ENCODE results near the gene ST6GALNAC3. TPM values are rescaled to one million over a fixed set of nuclear protein-coding genes. Genes with fewer than 3 reads are reported as not detected.

The ST6GALNAC3 gene
- total RNA-seq, 1 experiment from 2014 or later = 0.82 TPM

DNA sequence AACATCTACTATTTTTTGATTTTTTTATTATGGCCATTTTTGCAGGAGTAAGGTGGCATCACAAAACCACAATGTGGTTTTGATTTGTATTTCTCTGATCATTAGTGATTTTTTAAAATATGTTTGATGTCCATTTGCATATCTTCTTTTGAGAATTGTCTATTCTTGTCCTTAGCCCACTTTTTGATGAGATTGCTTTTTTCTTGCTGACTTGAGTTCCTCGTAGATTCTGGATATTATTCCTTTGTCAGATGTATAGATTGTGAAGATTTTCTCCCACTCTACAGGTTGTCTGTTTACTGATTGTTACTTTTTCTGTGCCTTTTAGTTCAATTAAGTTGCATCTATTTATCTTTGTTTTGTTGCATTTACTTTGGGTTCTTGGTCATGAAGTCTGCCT is 375.7 kb downstream of the ST6GALNAC3 start:
- CTCF ChIA-PET = no interaction called here
- intact Hi-C loops (cut with micrococcal nuclease) = no loop called here
- H3K27me3 Mint-ChIP-seq (ENCODE audit: insufficient read depth, unreplicated experiment) = no peaks in the 10 kb centered on the region
- POLR2A ChIA-PET = no interaction called here
- TF ChIP-seq, protein P1, sequence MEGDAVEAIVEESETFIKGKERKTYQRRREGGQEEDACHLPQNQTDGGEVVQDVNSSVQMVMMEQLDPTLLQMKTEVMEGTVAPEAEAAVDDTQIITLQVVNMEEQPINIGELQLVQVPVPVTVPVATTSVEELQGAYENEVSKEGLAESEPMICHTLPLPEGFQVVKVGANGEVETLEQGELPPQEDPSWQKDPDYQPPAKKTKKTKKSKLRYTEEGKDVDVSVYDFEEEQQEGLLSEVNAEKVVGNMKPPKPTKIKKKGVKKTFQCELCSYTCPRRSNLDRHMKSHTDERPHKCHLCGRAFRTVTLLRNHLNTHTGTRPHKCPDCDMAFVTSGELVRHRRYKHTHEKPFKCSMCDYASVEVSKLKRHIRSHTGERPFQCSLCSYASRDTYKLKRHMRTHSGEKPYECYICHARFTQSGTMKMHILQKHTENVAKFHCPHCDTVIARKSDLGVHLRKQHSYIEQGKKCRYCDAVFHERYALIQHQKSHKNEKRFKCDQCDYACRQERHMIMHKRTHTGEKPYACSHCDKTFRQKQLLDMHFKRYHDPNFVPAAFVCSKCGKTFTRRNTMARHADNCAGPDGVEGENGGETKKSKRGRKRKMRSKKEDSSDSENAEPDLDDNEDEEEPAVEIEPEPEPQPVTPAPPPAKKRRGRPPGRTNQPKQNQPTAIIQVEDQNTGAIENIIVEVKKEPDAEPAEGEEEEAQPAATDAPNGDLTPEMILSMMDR (IDR thresholded peaks at IDR 0.05; ENCODE audit: unreplicated experiment) = no peak
- H3K4me3 Mint-ChIP-seq (ENCODE audit: unreplicated experiment) = no peak overlapping the region
- H3K9me3 Mint-ChIP-seq (ENCODE audit: unreplicated experiment) = peaks cover 34% of the 10 kb centered on the region
- DNase-seq (ENCODE audit: unreplicated experiment) = no peak
- H3K36me3 Mint-ChIP-seq (ENCODE audit: insufficient read depth, unreplicated experiment) = no peaks in the 10 kb centered on the region
- no peaks in the 10 kb centered on the region for H3K4me1 Mint-ChIP-seq (ENCODE audit: insufficient read depth, unreplicated experiment)
- no TSS peak for BruUV-seq (replicated peaks)
- H3K27ac Mint-ChIP-seq (ENCODE audit: low read depth, unreplicated experiment) = no peak overlapping the region

DNA sequence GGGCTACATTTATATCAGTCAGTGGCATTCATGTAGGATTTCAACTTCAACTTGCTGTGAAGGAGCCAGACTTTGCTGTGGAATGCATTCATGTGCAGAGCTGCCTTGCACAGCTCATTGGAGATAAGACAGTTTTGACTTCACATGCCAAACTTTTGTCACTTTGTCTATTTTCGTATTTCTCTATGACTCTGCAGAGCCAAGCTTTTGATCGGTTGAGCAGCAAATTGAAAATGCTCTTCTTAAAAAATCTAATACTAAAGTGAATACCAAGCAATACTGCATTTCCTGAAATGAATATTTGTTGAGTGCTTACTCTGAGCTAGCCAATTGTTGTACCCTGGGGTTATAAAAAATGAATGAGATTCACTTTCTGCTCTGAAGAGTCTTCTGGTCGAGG is 388.7 kb downstream of the ST6GALNAC3 start:
- TF ChIP-seq, protein P1 (IDR thresholded peaks at IDR 0.05; ENCODE audit: unreplicated experiment) = no peak
- no TSS peak for BruUV-seq (replicated peaks)
- DNase-seq (ENCODE audit: unreplicated experiment) = no peak
- Mint-ChIP-seq H3K27me3 (ENCODE audit: insufficient read depth, unreplicated experiment) (no peaks in the 10 kb centered on the region), H3K4me3 (ENCODE audit: unreplicated experiment) (no peak overlapping the region), H3K36me3 (ENCODE audit: insufficient read depth, unreplicated experiment) (no peaks in the 10 kb centered on the region), H3K4me1 (ENCODE audit: insufficient read depth, unreplicated experiment) (no peaks in the 10 kb centered on the region), H3K27ac (ENCODE audit: low read depth, unreplicated experiment) (no peak overlapping the region), H3K9me3 (ENCODE audit: unreplicated experiment) (no peaks in the 10 kb centered on the region)
- intact Hi-C loops (cut with micrococcal nuclease) = no loop called here
- CTCF ChIA-PET = no interaction called here
- POLR2A ChIA-PET = no interaction called here

DNA sequence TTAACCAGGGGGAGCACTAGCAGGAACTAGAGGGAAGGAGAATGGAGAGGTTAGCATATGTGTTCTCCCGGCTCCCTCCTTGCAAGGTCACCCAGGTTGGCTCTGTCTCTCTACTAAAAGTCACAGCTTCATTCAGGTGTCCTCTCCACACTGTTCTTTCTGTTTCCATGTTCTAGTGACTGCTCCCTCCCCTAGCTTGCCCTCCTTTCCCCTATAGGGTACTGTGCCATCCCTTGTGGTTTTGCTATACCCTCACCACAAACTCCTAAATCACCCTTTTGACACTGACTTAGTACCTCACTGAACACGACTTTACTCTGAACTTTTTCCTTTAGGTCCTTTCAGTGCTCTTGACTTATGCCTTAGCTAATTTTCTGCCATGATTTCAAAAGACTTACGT is 389.3 kb downstream of the ST6GALNAC3 start:
- Mint-ChIP-seq H3K4me1 (ENCODE audit: insufficient read depth, unreplicated experiment) (no peaks in the 10 kb centered on the region), H3K4me3 (ENCODE audit: unreplicated experiment) (no peak overlapping the region), H3K36me3 (ENCODE audit: insufficient read depth, unreplicated experiment) (no peaks in the 10 kb centered on the region), H3K27me3 (ENCODE audit: insufficient read depth, unreplicated experiment) (no peaks in the 10 kb centered on the region), H3K27ac (ENCODE audit: low read depth, unreplicated experiment) (no peak overlapping the region), H3K9me3 (ENCODE audit: unreplicated experiment) (no peaks in the 10 kb centered on the region)
- intact Hi-C loops (cut with micrococcal nuclease) = no loop called here
- ChIA-PET CTCF (interaction anchor here (0.5 kb wide), 2 partner anchors 72 to 728 kb away, joined by 3 read pairs; no protein-coding TSS in a partner anchor), POLR2A (no interaction called here)
- no TSS peak for BruUV-seq (replicated peaks)
- TF ChIP-seq, protein P1 (IDR thresholded peaks at IDR 0.05; ENCODE audit: unreplicated experiment) = no peak
- DNase-seq (ENCODE audit: unreplicated experiment) = no peak

DNA sequence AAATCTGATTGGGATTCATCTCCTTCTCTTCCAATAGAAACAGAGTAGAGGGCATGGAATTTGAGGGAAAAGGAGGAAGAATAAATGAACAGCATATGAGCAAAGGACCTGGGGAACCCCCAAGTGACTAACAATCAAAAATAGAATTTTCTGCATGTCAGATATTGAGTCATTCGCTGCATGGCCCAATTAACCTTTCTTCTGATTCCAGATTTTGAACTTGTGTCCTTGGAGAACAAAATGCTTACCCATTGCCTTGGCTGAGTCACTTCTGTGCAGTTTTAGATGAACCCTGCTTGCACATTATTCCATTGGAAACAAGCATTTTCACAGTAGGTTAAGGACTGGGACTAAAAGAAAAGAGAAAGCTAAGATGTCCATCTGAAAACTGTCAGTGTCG is 390.5 kb downstream of the ST6GALNAC3 start:
- H3K4me3 Mint-ChIP-seq (ENCODE audit: unreplicated experiment) = no peak overlapping the region
- BruUV-seq (replicated peaks) = no TSS peak
- DNase-seq (ENCODE audit: unreplicated experiment) = peak; percentile 36
- ChIA-PET POLR2A (interaction anchor here (0.6 kb wide), 1 partner anchor 1210 kb away, joined by 4 read pairs; no protein-coding TSS in a partner anchor), CTCF (interaction anchor here (0.7 kb wide), 1 partner anchor 153 kb away, joined by 3 read pairs; no protein-coding TSS in a partner anchor)
- intact Hi-C loops (cut with micrococcal nuclease) = no loop called here
- TF ChIP-seq, protein P1 (IDR thresholded peaks at IDR 0.05; ENCODE audit: unreplicated experiment) = no peak
- no peaks in the 10 kb centered on the region for H3K36me3 Mint-ChIP-seq (ENCODE audit: insufficient read depth, unreplicated experiment)
- no peaks in the 10 kb centered on the region for H3K9me3 Mint-ChIP-seq (ENCODE audit: unreplicated experiment)
- H3K4me1 Mint-ChIP-seq (ENCODE audit: insufficient read depth, unreplicated experiment) = no peaks in the 10 kb centered on the region
- H3K27me3 Mint-ChIP-seq (ENCODE audit: insufficient read depth, unreplicated experiment) = no peaks in the 10 kb centered on the region
- no peak overlapping the region for H3K27ac Mint-ChIP-seq (ENCODE audit: low read depth, unreplicated experiment)

All from MCF 10A (cell line).